DOHH2 (cell line): ENCODE measurements around the gene CDC42BPA.

Experiments used
- H3F3A ChIP-seq: fragments of 200-600 bp; sonication (generic), shearing (Covaris generic); 2 replicates; pipeline ENCODE4 v1.6.0; 2016; ENCODE audit warnings: antibody characterized with exemption, mild to moderate bottlenecking; ENCODE audit not compliant: control insufficient read depth, insufficient read depth
- H3K27ac ChIP-seq: fragments of 200-600 bp; sonication (generic); 2 replicates; pipeline ENCODE4 v1.5.1; 2014; ENCODE audit warnings: low read depth, mild to moderate bottlenecking, low read length, moderate library complexity
- H3K27me3 ChIP-seq: fragments of 200-600 bp; sonication (generic); 2 replicates; pipeline ENCODE4 v1.6.1; 2014; ENCODE audit warnings: mild to moderate bottlenecking, low read length, mixed read lengths; ENCODE audit not compliant: control insufficient read depth
- H3K36me3 ChIP-seq: fragments of 200-600 bp; sonication (generic); 2 replicates; pipeline ENCODE4 v1.6.1; 2014; ENCODE audit warnings: mild to moderate bottlenecking, low read length, moderate library complexity, mixed read lengths; ENCODE audit not compliant: control insufficient read depth
- H3K4me1 ChIP-seq: fragments of 200-600 bp; sonication (generic); 2 replicates; pipeline ENCODE4 v1.6.1; 2014; ENCODE audit warnings: mild to moderate bottlenecking, low read length, mixed read lengths; ENCODE audit not compliant: control insufficient read depth
- H3K4me2 ChIP-seq: fragments of 200-600 bp; sonication (generic); 2 replicates; pipeline ENCODE4 v1.6.0; 2014; ENCODE audit warnings: mild to moderate bottlenecking, low read length, moderate library complexity
- H3K4me3 ChIP-seq: fragments of 200-600 bp; sonication (generic); 2 replicates; pipeline ENCODE4 v1.5.1; 2014; ENCODE audit warnings: mild to moderate bottlenecking, low read length, mixed read lengths
- H3K79me2 ChIP-seq: fragments of 200-600 bp; sonication (generic); 2 replicates; pipeline ENCODE4 v1.6.1; 2014; ENCODE audit warnings: mild to moderate bottlenecking, low read length, mixed read lengths; ENCODE audit not compliant: control insufficient read depth
- H3K9me2 ChIP-seq: fragments of 200-600 bp; sonication (generic); replicated peaks from 2 replicates; pipeline ENCODE4 v1.6.1; 2014; ENCODE audit warnings: mild to moderate bottlenecking, low read length, mixed read lengths; ENCODE audit not compliant: control insufficient read depth
- H3K9me3 ChIP-seq: fragments of 200-600 bp; sonication (generic); 2 replicates; pipeline ENCODE4 v1.6.1; 2014; ENCODE audit warnings: antibody characterized with exemption, low read length, mixed read lengths; ENCODE audit not compliant: control insufficient read depth, insufficient read depth
- H4K20me1 ChIP-seq: fragments of 200-600 bp; sonication (generic); 2 replicates; pipeline ENCODE4 v1.6.0; 2014; ENCODE audit warnings: low read depth, mild to moderate bottlenecking, antibody characterized with exemption, low read length, moderate library complexity; ENCODE audit not compliant: control insufficient read depth, insufficient read depth
- CTCF ChIP-seq: fragments of 200-600 bp; sonication (generic); IDR thresholded peaks from one replicate; pipeline ENCODE4 v1.5.1; 2014; ENCODE audit warnings: antibody characterized with exemption, mild to moderate bottlenecking, low read depth, low read length; ENCODE audit not compliant: poor library complexity, severe bottlenecking
- EZH2phosphoT487 ChIP-seq: fragments of 200-600 bp; sonication (generic); IDR thresholded peaks from 2 replicates; pipeline ENCODE4 v1.6.1; 2017; ENCODE audit warnings: borderline replicate concordance, mild to moderate bottlenecking, antibody characterized with exemption, low read length, moderate library complexity, mixed read lengths

Gene CDC42BPA

GRCh38 chr1:227215863-227216510 is 102.3 kb downstream of the CDC42BPA start:
- no peak overlapping the region for H3K4me2 ChIP-seq
- no peaks in the 10 kb centered on the region for H3K4me1 ChIP-seq
- no peaks in the 10 kb centered on the region for H3K9me2 ChIP-seq
- H3K9me3 ChIP-seq, result no peaks in the 10 kb centered on the region
- no peaks in the 10 kb centered on the region for H3K79me2 ChIP-seq
- no peaks in the 10 kb centered on the region for H4K20me1 ChIP-seq
- H3F3A ChIP-seq, result no peaks in the 10 kb centered on the region
- H3K27me3 ChIP-seq, result peaks cover 10% of the 10 kb centered on the region
- no peak overlapping the region for H3K27ac ChIP-seq
- TF ChIP-seq EZH2phosphoT487 (no peak), CTCF (no peak)
- no peak overlapping the region for H3K4me3 ChIP-seq
- H3K36me3 ChIP-seq, result no peaks in the 10 kb centered on the region

DNA sequence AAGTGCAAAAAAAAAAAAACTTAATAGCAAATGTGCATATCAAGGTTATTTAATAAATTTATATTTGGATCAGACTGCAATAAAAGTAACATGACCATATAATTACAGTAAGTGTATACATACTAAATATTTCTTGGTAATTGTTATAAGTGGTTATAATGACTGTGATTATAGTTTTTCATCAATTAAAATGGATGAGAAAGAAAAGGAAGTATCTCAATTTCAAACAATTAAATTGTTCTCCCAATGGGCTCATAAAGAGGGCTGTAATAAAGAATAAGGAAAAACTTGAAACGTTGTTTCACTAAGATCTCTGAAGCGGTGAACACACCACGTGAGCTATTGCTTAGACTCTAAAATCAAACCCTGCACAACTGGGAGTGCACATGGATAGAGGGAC is 104.1 kb downstream of the CDC42BPA start:
- Histone ChIP-seq H3K79me2 (no peaks in the 10 kb centered on the region), H3K27ac (no peak overlapping the region)

DNA sequence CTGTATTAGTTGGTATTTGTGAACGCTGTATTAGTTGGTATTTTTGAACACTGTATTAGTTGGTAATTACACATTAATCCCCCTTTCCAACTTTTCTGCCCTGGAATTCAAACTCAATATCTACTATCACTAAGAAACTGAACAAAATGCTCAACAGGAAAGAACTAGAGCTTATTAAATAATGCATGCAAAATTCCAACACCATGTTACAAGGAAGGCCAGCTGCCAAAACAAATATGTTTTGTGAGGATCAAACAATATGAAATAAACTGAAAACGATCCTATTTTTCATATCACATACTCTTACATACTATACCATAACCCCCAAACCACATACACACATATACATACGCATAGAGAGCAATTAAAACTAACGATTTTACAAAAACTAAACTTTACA is 104.9 kb downstream of the CDC42BPA start:
- H3K27me3 ChIP-seq, result peaks cover 10% of the 10 kb centered on the region; the same call in 1 of the 2 replicates
- no peaks in the 10 kb centered on the region for H3K79me2 ChIP-seq
- TF ChIP-seq EZH2phosphoT487 (no peak), CTCF (no peak)
- H3K9me3 ChIP-seq, result no peaks in the 10 kb centered on the region
- H3K4me3 ChIP-seq, result no peak overlapping the region
- H3K9me2 ChIP-seq, result no peaks in the 10 kb centered on the region
- no peaks in the 10 kb centered on the region for H4K20me1 ChIP-seq
- no peaks in the 10 kb centered on the region for H3F3A ChIP-seq
- H3K4me2 ChIP-seq, result no peak overlapping the region
- no peaks in the 10 kb centered on the region for H3K36me3 ChIP-seq
- H3K27ac ChIP-seq, result no peak overlapping the region
- H3K4me1 ChIP-seq, result no peaks in the 10 kb centered on the region

More for the DNA sequence above, 104.1 kb downstream of the CDC42BPA start:
- TF ChIP-seq EZH2phosphoT487, result no peak
- TF ChIP-seq CTCF, result no peak
- Histone ChIP-seq H3F3A (no peaks in the 10 kb centered on the region), H3K4me3 (no peak overlapping the region), H3K4me2 (no peak overlapping the region), H4K20me1 (no peaks in the 10 kb centered on the region), H3K9me3 (no peaks in the 10 kb centered on the region), H3K27me3 (peaks cover 10% of the 10 kb centered on the region), H3K4me1 (no peaks in the 10 kb centered on the region), H3K9me2 (no peaks in the 10 kb centered on the region), H3K36me3 (no peaks in the 10 kb centered on the region)
